H9 (cell line): Measurements from ENCODE around the gene PRCC. TPM values are rescaled to one million over a fixed set of nuclear protein-coding genes. Genes with fewer than 3 reads are reported as not detected.

ENCODE experiments used
- DNase-seq: peaks from one replicate; pipeline ENCODE4 v3.0.0-alpha.2; 2017
- H2AFZ ChIP-seq: one replicate; pipeline ENCODE4 v1.6.1; 2013; ENCODE audit warnings: mild to moderate bottlenecking, low read length, control low read depth, moderate library complexity
- H2AK5ac ChIP-seq: 2 replicates; pipeline ENCODE4 v1.6.1; 2013; ENCODE audit warnings: low read length, control low read depth, mixed read lengths; ENCODE audit not compliant: insufficient read length
- H2BK120ac ChIP-seq: one replicate; pipeline ENCODE4 v1.6.1; 2013; ENCODE audit warnings: low read depth, mild to moderate bottlenecking, low read length, control low read depth, inconsistent platforms; ENCODE audit not compliant: poor library complexity, severe bottlenecking
- H2BK12ac ChIP-seq: 2 replicates; pipeline ENCODE4 v1.6.1; 2013; ENCODE audit warnings: low read length, control low read depth, mixed read lengths, low read depth; ENCODE audit not compliant: insufficient read length
- H2BK15ac ChIP-seq: 2 replicates; pipeline ENCODE4 v1.6.1; 2013; ENCODE audit warnings: low read depth, low read length, control low read depth
- H2BK20ac ChIP-seq: one replicate; pipeline ENCODE4 v1.6.1; 2013; ENCODE audit warnings: low read depth, mild to moderate bottlenecking, low read length, control low read depth, inconsistent platforms; ENCODE audit not compliant: poor library complexity, severe bottlenecking
- H2BK5ac ChIP-seq: 2 replicates; pipeline ENCODE4 v1.6.1; 2013; ENCODE audit warnings: low read length, control low read depth, mixed read lengths; ENCODE audit not compliant: insufficient read length
- H3K14ac ChIP-seq: 2 replicates; pipeline ENCODE4 v1.6.1; 2013; ENCODE audit warnings: low read length, control low read depth; ENCODE audit not compliant: insufficient read depth
- H3K18ac ChIP-seq: 2 replicates; pipeline ENCODE4 v1.6.1; 2013; ENCODE audit warnings: low read depth, mild to moderate bottlenecking, mixed read lengths, low read length, control low read depth; ENCODE audit not compliant: insufficient read length
- H3K23ac ChIP-seq: 2 replicates; pipeline ENCODE4 v1.6.1; 2013; ENCODE audit warnings: low read length, control low read depth, mixed read lengths, low read depth; ENCODE audit not compliant: insufficient read length
- H3K23me2 ChIP-seq: 2 replicates; pipeline ENCODE4 v1.6.1; 2013; ENCODE audit warnings: low read depth, mild to moderate bottlenecking, mixed read lengths, low read length, control low read depth; ENCODE audit not compliant: insufficient read length, poor library complexity, severe bottlenecking
- H3K27ac ChIP-seq: 2 replicates; pipeline ENCODE4 v1.5.1; 2013; ENCODE audit warnings: low read length, control low read depth, mixed read lengths, low read depth; ENCODE audit not compliant: insufficient read length
- H3K27me3 ChIP-seq: 2 replicates; pipeline ENCODE4 v1.6.1; 2013; ENCODE audit warnings: low read length, control low read depth, inconsistent platforms; ENCODE audit not compliant: insufficient read depth
- H3K4ac ChIP-seq: 2 replicates; pipeline ENCODE4 v1.6.1; 2013; ENCODE audit warnings: low read depth, mild to moderate bottlenecking, control low read depth, inconsistent platforms, low read length, moderate library complexity
- H3K4me1 ChIP-seq: 2 replicates; pipeline ENCODE4 v1.6.1; 2013; ENCODE audit warnings: low read length, control low read depth, inconsistent platforms; ENCODE audit not compliant: insufficient read depth
- H3K4me2 ChIP-seq: 2 replicates; pipeline ENCODE4 v1.6.1; 2013; ENCODE audit warnings: low read length, control low read depth, mixed read lengths; ENCODE audit not compliant: insufficient read length, insufficient read depth
- H3K56ac ChIP-seq: 2 replicates; pipeline ENCODE4 v1.6.1; 2013; ENCODE audit warnings: low read depth, mild to moderate bottlenecking, mixed read lengths, low read length, control low read depth; ENCODE audit not compliant: insufficient read length
- H3K79me1 ChIP-seq: 2 replicates; pipeline ENCODE4 v1.6.1; 2013; ENCODE audit warnings: low read depth, mild to moderate bottlenecking, moderate library complexity, low read length, control low read depth, inconsistent platforms; ENCODE audit not compliant: insufficient read depth, poor library complexity, severe bottlenecking
- H3K79me2 ChIP-seq: 2 replicates; pipeline ENCODE4 v1.6.1; 2013; ENCODE audit warnings: low read length, control low read depth, inconsistent platforms; ENCODE audit not compliant: insufficient read depth
- H3K9ac ChIP-seq: 2 replicates; pipeline ENCODE4 v1.6.1; 2013; ENCODE audit warnings: low read length, control low read depth, mixed read lengths; ENCODE audit not compliant: insufficient read length; ENCODE audit errors: extremely low read depth
- H3K9me3 ChIP-seq: one replicate; pipeline ENCODE4 v1.6.1; 2013; ENCODE audit warnings: low read depth, low read length, inconsistent platforms; ENCODE audit not compliant: control insufficient read depth
- H3T11ph ChIP-seq: one replicate; pipeline ENCODE4 v1.6.1; 2013; ENCODE audit warnings: mild to moderate bottlenecking, low read length, control low read depth, inconsistent platforms
- H4K20me1 ChIP-seq: one replicate; pipeline ENCODE4 v1.6.1; 2013; ENCODE audit not compliant: control insufficient read depth, insufficient read length, insufficient read depth
- H4K5ac ChIP-seq: 2 replicates; pipeline ENCODE4 v1.6.1; 2013; ENCODE audit warnings: low read depth, mild to moderate bottlenecking, mixed read lengths, low read length, control low read depth; ENCODE audit not compliant: insufficient read length
- H4K8ac ChIP-seq: replicated peaks from 2 replicates; pipeline ENCODE4 v1.6.1; 2013; ENCODE audit warnings: low read length, control low read depth, mixed read lengths, low read depth; ENCODE audit not compliant: insufficient read length
- H4K91ac ChIP-seq: 2 replicates; pipeline ENCODE4 v1.6.1; 2013; ENCODE audit warnings: low read depth, mild to moderate bottlenecking, moderate library complexity, mixed read lengths, low read length, control low read depth; ENCODE audit not compliant: insufficient read length
- H3K27ac Mint-ChIP-seq, 3 experiments: 2 replicates in 2 of 3; 3 replicates in 1 of 3; pipeline ENCODE4 v1.8.0; 2020 to 2021; ENCODE audit warnings: mixed read lengths in 3 of 3, mild to moderate bottlenecking in 1 of 3, moderate library complexity in 1 of 3
- H3K27me3 Mint-ChIP-seq: 2 replicates; pipeline ENCODE4 v1.8.0; 2021; ENCODE audit warnings: low read depth, mild to moderate bottlenecking, moderate library complexity, mixed read lengths
- H3K36me3 Mint-ChIP-seq, 3 experiments: 2 replicates in 2 of 3; 3 replicates in 1 of 3; pipeline ENCODE4 v1.8.0; 2020 to 2021; ENCODE audit warnings: low read depth in 3 of 3, mixed read lengths in 3 of 3; ENCODE audit not compliant: insufficient read depth in 1 of 3
- H3K4me1 Mint-ChIP-seq, 2 experiments: 2 replicates each; pipeline ENCODE4 v1.8.0; 2020; ENCODE audit warnings: mixed read lengths in 2 of 2
- H3K4me3 Mint-ChIP-seq, 2 experiments: 2 replicates in 1 of 2; 3 replicates in 1 of 2; pipeline ENCODE4 v1.8.0; 2020 to 2021; ENCODE audit warnings: mild to moderate bottlenecking in 2 of 2, mixed read lengths in 2 of 2, moderate library complexity in 1 of 2
- H3K9me3 Mint-ChIP-seq, 2 experiments: 2 replicates in 1 of 2; 3 replicates in 1 of 2; pipeline ENCODE4 v1.8.0; 2020; ENCODE audit warnings: mild to moderate bottlenecking in 2 of 2, mixed read lengths in 2 of 2, moderate library complexity in 1 of 2
- WGBS: extraction: QIAGEN DNeasy Blood & Tissue Kit; methylation state at CpG from one replicate; pipeline ENCODE4 v1.1.7; 2013; ENCODE audit warnings: missing lambda C conversion rate, low lambda C conversion rate, mixed read lengths; ENCODE audit not compliant: insufficient read length; ENCODE audit errors: extremely low coverage; 5-methylcytosine and 5-hydroxymethylcytosine counted together
- total RNA-seq: library from RNA; stranded (reverse); gene quantifications from 2 replicates; pipeline ENCODE4 v1.2.1, GENCODE V29; 2021
- TF ChIP-seq, protein P1 (sequence below): fragments of 200-600 bp; sonication (generic); conservative IDR thresholded peaks from 3 replicates; pipeline ENCODE4 v1.8.0; 2021; ENCODE audit warnings: antibody characterized with exemption, mild to moderate bottlenecking

The PRCC gene
- total RNA-seq, 1 experiment from 2014 or later, result 129 TPM

DNA sequence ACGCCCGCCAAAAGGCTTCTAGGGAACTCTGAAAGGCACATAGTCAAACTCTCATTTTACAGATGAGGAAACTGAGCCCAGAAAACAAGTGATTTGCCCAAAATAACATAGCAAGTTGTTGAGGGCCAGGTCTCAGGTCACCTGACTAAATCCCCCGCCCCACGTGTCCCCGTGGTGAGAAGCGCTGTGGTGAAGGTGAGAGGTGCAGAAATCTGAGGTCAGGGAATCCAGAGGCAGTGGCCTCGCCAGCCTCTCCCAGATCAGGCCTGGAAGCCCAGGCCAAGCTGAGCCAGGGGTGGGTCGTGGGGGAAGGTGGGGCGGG, 21.0 kb upstream of the PRCC start:
- Histone ChIP-seq H2AK5ac (no peak overlapping the region), H3K56ac (no peak overlapping the region), H3K23ac (no peak overlapping the region), H3K27ac (peak overlapping the region; percentile 96), H2BK20ac (no peak overlapping the region), H3K9ac (peak overlapping the region; percentile 53), H3K14ac (no peak overlapping the region), H3K4ac (no peak overlapping the region), H3K4me2 (peak overlapping the region; percentile 53), H4K20me1 (no peaks in the 10 kb centered on the region), H4K5ac (no peak overlapping the region), H3K4me1 (peaks cover 26% of the 10 kb centered on the region), H3K27me3 (no peaks in the 10 kb centered on the region), H3T11ph (no peak overlapping the region), H2BK120ac (no peak overlapping the region), H3K23me2 (peaks cover 23% of the 10 kb centered on the region), H4K91ac (peak overlapping the region; percentile 43), H2BK12ac (no peak overlapping the region), H2BK5ac (no peak overlapping the region), H3K18ac (peak overlapping the region; percentile 67), H3K79me1 (no peaks in the 10 kb centered on the region), H2AFZ (no peak overlapping the region), H3K79me2 (peaks cover 32% of the 10 kb centered on the region; the same call in 1 of the 2 replicates), H2BK15ac (no peak overlapping the region), H3K9me3 (no peaks in the 10 kb centered on the region), H4K8ac (no peak overlapping the region)
- TF ChIP-seq, protein P1, sequence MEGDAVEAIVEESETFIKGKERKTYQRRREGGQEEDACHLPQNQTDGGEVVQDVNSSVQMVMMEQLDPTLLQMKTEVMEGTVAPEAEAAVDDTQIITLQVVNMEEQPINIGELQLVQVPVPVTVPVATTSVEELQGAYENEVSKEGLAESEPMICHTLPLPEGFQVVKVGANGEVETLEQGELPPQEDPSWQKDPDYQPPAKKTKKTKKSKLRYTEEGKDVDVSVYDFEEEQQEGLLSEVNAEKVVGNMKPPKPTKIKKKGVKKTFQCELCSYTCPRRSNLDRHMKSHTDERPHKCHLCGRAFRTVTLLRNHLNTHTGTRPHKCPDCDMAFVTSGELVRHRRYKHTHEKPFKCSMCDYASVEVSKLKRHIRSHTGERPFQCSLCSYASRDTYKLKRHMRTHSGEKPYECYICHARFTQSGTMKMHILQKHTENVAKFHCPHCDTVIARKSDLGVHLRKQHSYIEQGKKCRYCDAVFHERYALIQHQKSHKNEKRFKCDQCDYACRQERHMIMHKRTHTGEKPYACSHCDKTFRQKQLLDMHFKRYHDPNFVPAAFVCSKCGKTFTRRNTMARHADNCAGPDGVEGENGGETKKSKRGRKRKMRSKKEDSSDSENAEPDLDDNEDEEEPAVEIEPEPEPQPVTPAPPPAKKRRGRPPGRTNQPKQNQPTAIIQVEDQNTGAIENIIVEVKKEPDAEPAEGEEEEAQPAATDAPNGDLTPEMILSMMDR, result no peak
- Mint-ChIP-seq H3K4me1 (peaks cover 63 to 69% of the 10 kb centered on the region in 2 experiments), H3K9me3 (no peaks in the 10 kb centered on the region), H3K4me3 (peak overlapping the region; percentile 82 to 91), H3K27ac (peak overlapping the region; percentile 99 to 100 (median 100)), H3K36me3 (peaks cover 33 to 49% (median 40%) of the 10 kb centered on the region in 3 experiments), H3K27me3 (no peaks in the 10 kb centered on the region)
- WGBS, result no CpG with 5 or more reads among the region's 9 CpGs
- no peak for DNase-seq
